ENCODE results near the gene EDN2. TPM values are rescaled to one million over a fixed set of nuclear protein-coding genes. Genes with fewer than 3 reads are reported as not detected.

Gene EDN2
- total and polyA plus RNA-seq, 2 experiments from 2014 or later = 0.40 to 2.3 TPM

GRCh38 chr1:41439234-41439633 lies 45.2 kb downstream of the EDN2 start:
- Histone ChIP-seq H3K27me3 (no peaks in the 10 kb centered on the region), H3K4me2 (no peak overlapping the region), H3K4me3 (no peak overlapping the region), H2AFZ (no peak overlapping the region), H4K20me1 (ENCODE audit: insufficient read depth, poor library complexity, severe bottlenecking) (no peaks in the 10 kb centered on the region), H3K9me2 (replicated peaks; ENCODE audit: insufficient read depth) (no peaks in the 10 kb centered on the region), H3K27ac (no peak overlapping the region), H3K4me1 (ENCODE audit: insufficient read depth) (peaks cover 9% of the 10 kb centered on the region), H3K36me3 (replicated peaks; ENCODE audit: insufficient read depth, low read depth) (no peaks in the 10 kb centered on the region), H3K79me2 (no peaks in the 10 kb centered on the region), H3K9me3 (ENCODE audit: low read depth) (no peaks in the 10 kb centered on the region)
- TF ChIP-seq EZH2 (IDR thresholded peaks at IDR 0.05; ENCODE audit: borderline replicate concordance) (no peak), EZH2phosphoT487 (IDR thresholded peaks at IDR 0.05; ENCODE audit: low read depth, severe bottlenecking, unreplicated experiment) (no peak)
- TF ChIP-seq, protein P1, sequence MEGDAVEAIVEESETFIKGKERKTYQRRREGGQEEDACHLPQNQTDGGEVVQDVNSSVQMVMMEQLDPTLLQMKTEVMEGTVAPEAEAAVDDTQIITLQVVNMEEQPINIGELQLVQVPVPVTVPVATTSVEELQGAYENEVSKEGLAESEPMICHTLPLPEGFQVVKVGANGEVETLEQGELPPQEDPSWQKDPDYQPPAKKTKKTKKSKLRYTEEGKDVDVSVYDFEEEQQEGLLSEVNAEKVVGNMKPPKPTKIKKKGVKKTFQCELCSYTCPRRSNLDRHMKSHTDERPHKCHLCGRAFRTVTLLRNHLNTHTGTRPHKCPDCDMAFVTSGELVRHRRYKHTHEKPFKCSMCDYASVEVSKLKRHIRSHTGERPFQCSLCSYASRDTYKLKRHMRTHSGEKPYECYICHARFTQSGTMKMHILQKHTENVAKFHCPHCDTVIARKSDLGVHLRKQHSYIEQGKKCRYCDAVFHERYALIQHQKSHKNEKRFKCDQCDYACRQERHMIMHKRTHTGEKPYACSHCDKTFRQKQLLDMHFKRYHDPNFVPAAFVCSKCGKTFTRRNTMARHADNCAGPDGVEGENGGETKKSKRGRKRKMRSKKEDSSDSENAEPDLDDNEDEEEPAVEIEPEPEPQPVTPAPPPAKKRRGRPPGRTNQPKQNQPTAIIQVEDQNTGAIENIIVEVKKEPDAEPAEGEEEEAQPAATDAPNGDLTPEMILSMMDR (IDR thresholded peaks at IDR 0.05; ENCODE audit: poor library complexity) = no peak
- 91% methylated on average over 6 of the region's 6 CpGs for WGBS (ENCODE audit: low lambda C conversion rate, missing lambda C conversion rate)
- DNase-seq (ENCODE audit: low spot score) = no peak

DNA sequence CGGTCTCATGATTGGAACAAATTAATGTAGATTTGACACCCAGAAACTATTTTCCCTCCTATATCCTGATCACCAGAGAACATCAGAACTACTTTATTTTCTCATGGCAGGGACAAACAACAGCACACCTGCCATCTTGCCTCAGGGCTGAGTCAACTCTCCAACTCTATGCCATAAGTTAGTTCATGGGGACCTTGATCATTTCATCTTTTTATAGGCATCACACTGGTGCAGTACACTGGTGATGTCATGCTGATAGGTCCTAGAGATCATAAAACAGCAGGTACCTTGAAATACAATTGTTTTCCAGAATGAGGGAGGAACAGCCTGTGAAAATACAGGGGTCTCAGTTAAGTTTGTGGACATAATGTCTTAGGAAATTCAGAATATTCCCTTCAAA lies 45.8 kb downstream of the EDN2 start:
- Histone ChIP-seq H2AFZ (no peak overlapping the region), H3K4me2 (no peak overlapping the region), H3K9me3 (ENCODE audit: low read depth) (no peaks in the 10 kb centered on the region), H3K27me3 (no peaks in the 10 kb centered on the region), H3K9me2 (replicated peaks; ENCODE audit: insufficient read depth) (no peaks in the 10 kb centered on the region), H3K4me1 (ENCODE audit: insufficient read depth) (peaks cover 9% of the 10 kb centered on the region), H3K27ac (no peak overlapping the region), H3K36me3 (replicated peaks; ENCODE audit: insufficient read depth, low read depth) (no peaks in the 10 kb centered on the region), H3K4me3 (no peak overlapping the region), H3K79me2 (no peaks in the 10 kb centered on the region), H4K20me1 (ENCODE audit: insufficient read depth, poor library complexity, severe bottlenecking) (no peaks in the 10 kb centered on the region)
- no peak for DNase-seq (ENCODE audit: low spot score)
- TF ChIP-seq, protein P1 (IDR thresholded peaks at IDR 0.05; ENCODE audit: poor library complexity) = no peak
- TF ChIP-seq EZH2phosphoT487 (IDR thresholded peaks at IDR 0.05; ENCODE audit: low read depth, severe bottlenecking, unreplicated experiment) (no peak), EZH2 (IDR thresholded peaks at IDR 0.05; ENCODE audit: borderline replicate concordance) (no peak)
- WGBS (ENCODE audit: low lambda C conversion rate, missing lambda C conversion rate) = 100% methylated on average over 1 of the region's 1 CpG

- no peaks in the 10 kb centered on the region for H3K36me3 ChIP-seq (replicated peaks; ENCODE audit: insufficient read depth, low read depth)
- TF ChIP-seq, protein P1 (IDR thresholded peaks at IDR 0.05; ENCODE audit: poor library complexity) = no peak
- TF ChIP-seq EZH2 (IDR thresholded peaks at IDR 0.05; ENCODE audit: borderline replicate concordance) = no peak
- no peak for TF ChIP-seq EZH2phosphoT487 (IDR thresholded peaks at IDR 0.05; ENCODE audit: low read depth, severe bottlenecking, unreplicated experiment)
- no peaks in the 10 kb centered on the region for H3K9me2 ChIP-seq (replicated peaks; ENCODE audit: insufficient read depth)
- H3K27ac ChIP-seq = no peak overlapping the region
- no peak overlapping the region for H3K4me3 ChIP-seq
- 69% methylated on average over 3 of the region's 3 CpGs for WGBS (ENCODE audit: low lambda C conversion rate, missing lambda C conversion rate)
- H3K4me1 ChIP-seq (ENCODE audit: insufficient read depth) = peaks cover 19% of the 10 kb centered on the region
- no peaks in the 10 kb centered on the region for H3K27me3 ChIP-seq
- no peak overlapping the region for H3K4me2 ChIP-seq
- no peak for DNase-seq (ENCODE audit: low spot score)
- H4K20me1 ChIP-seq (ENCODE audit: insufficient read depth, poor library complexity, severe bottlenecking) = no peaks in the 10 kb centered on the region
- H2AFZ ChIP-seq = no peak overlapping the region
- no peaks in the 10 kb centered on the region for H3K9me3 ChIP-seq (ENCODE audit: low read depth)
- H3K79me2 ChIP-seq = no peaks in the 10 kb centered on the region
These were observed 47.5 kb downstream of the EDN2 start for GRCh38 chr1:41437011-41437355.
